ENCODE results near the gene RBM12.

RBM12 gene

GRCh38 chr20:35600176-35600992, 64.3 kb downstream of the RBM12 start:
- no peak for DNase-seq (ENCODE audit: low spot score)

- DNase-seq (ENCODE audit: low spot score) = no peak
These were observed 65.0 kb downstream of the RBM12 start for GRCh38 chr20:35599776-35600120.
